Measurements from ENCODE around the gene STARD8.
"Not testable (repeated sequence)": the region's sequence is repeated elsewhere in the genome, so short reads cannot be mapped to it uniquely, and the experiment has no call there.

Gene STARD8

GRCh38 chrX:68647156-68647957 is at the start of gene STARD8:
Gene STARD8 (plus strand): TSS chrX:68647666. CDS start chrX:68647883, 217 bp downstream.
- no peak for DNase-seq

- no peak for DNase-seq
Measured at GRCh38 chrX:68598841-68599240, 48.6 kb upstream of the STARD8 start.

- no peak for DNase-seq
Measured at GRCh38 chrX:68599256-68600152, 48.0 kb upstream of the STARD8 start.

- not testable (repeated sequence) for DNase-seq
Measured at GRCh38 chrX:68604216-68604615, 43.2 kb upstream of the STARD8 start.

GRCh38 chrX:68614733-68615132 is 32.7 kb upstream of the STARD8 start:
- not testable (repeated sequence) for DNase-seq

GRCh38 chrX:68627986-68628385 is 19.5 kb upstream of the STARD8 start:
- DNase-seq: no peak

- not testable (repeated sequence) for DNase-seq
Measured at GRCh38 chrX:68629936-68630335, 17.5 kb upstream of the STARD8 start.

GRCh38 chrX:68631336-68631735 is 16.1 kb upstream of the STARD8 start:
- no peak for DNase-seq

GRCh38 chrX:68632491-68632890 is 15.0 kb upstream of the STARD8 start:
- no peak for DNase-seq

GRCh38 chrX:68633981-68634380 is 13.5 kb upstream of the STARD8 start:
- DNase-seq: no peak

- DNase-seq: no peak
Measured at GRCh38 chrX:68634649-68635227, 12.7 kb upstream of the STARD8 start.

- DNase-seq: no peak
Measured at GRCh38 chrX:68640661-68641060, 6.8 kb upstream of the STARD8 start.

- DNase-seq: no peak
Measured at GRCh38 chrX:68644861-68645260, 2.6 kb upstream of the STARD8 start.

GRCh38 chrX:68646421-68646820 is 1.0 kb upstream of the STARD8 start:
- no peak for DNase-seq

GRCh38 chrX:68648960-68649359 is 1.5 kb downstream of the STARD8 start:
- no peak for DNase-seq

GRCh38 chrX:68650491-68650890 is 3.0 kb downstream of the STARD8 start:
- DNase-seq: no peak

- DNase-seq: no peak
Measured at GRCh38 chrX:68651110-68651509, 3.6 kb downstream of the STARD8 start.

GRCh38 chrX:68652326-68653170 is 5.1 kb downstream of the STARD8 start:
- DNase-seq: no peak

GRCh38 chrX:68654693-68655092 is 7.2 kb downstream of the STARD8 start:
- DNase-seq: no peak

- not testable (repeated sequence) for DNase-seq
Measured at GRCh38 chrX:68656473-68656872, 9.0 kb downstream of the STARD8 start.

GRCh38 chrX:68658530-68658929 is 11.1 kb downstream of the STARD8 start:
- no peak for DNase-seq

- DNase-seq: no peak
Measured at GRCh38 chrX:68659385-68659784, 11.9 kb downstream of the STARD8 start.

GRCh38 chrX:68659786-68660185 is 12.3 kb downstream of the STARD8 start:
- DNase-seq: no peak
